Cardiac fibroblast (primary cell): ENCODE results near the gene ACOX3.

Source experiments
- DNase-seq, 2 donors: peaks; one replicate each; pipeline versions ENCODE4 v3.0.0 to v3.0.0-alpha.2; 2010; ENCODE audit warnings: low read depth in 2 of 2
- H3K4me3 ChIP-seq, 2 donors: replicated peaks in 1 of 2; 1 replicate in 1 of 2; 2 replicates in 1 of 2; pipeline ENCODE4 v1.5.1; 2011; ENCODE audit warnings: low read depth in 2 of 2, low read length in 2 of 2, mild to moderate bottlenecking in 2 of 2, moderate library complexity in 1 of 2
- CTCF ChIP-seq: IDR thresholded peaks from one replicate; pipeline ENCODE4 v1.5.1; 2011; ENCODE audit warnings: low read depth, mild to moderate bottlenecking, low read length, inconsistent platforms

ACOX3 gene

GRCh38 chr4:8477676-8478075 is 37.2 kb upstream of the ACOX3 start:
- TF ChIP-seq CTCF, result no peak
- DNase-seq, result no peak
- no peak overlapping the region for H3K4me3 ChIP-seq

GRCh38 chr4:8477095-8477635 is 36.6 kb upstream of the ACOX3 start:
- no peak for TF ChIP-seq CTCF
- no peak for DNase-seq
- no peak overlapping the region for H3K4me3 ChIP-seq

GRCh38 chr4:8475751-8476575 is 35.4 kb upstream of the ACOX3 start:
- H3K4me3 ChIP-seq, result no peak overlapping the region
- DNase-seq, result no peak
- no peak for TF ChIP-seq CTCF

GRCh38 chr4:8474856-8475255 is 34.3 kb upstream of the ACOX3 start:
- no peak overlapping the region for H3K4me3 ChIP-seq

GRCh38 chr4:8473920-8474590 is 33.5 kb upstream of the ACOX3 start:
- no peak overlapping the region for H3K4me3 ChIP-seq
- DNase-seq, result no peak
- TF ChIP-seq CTCF, result no peak

More at GRCh38 chr4:8474856-8475255, 34.3 kb upstream of the ACOX3 start:
- no peak for TF ChIP-seq CTCF
- no peak for DNase-seq

GRCh38 chr4:8473198-8473919 is 32.8 kb upstream of the ACOX3 start:
- TF ChIP-seq CTCF, result peak; percentile 34
- DNase-seq, result no peak
- H3K4me3 ChIP-seq, result no peak overlapping the region
